HG03571 (cell line): Measurements from ENCODE around the gene DLL1.

Experiments used
- ATAC-seq: cut with Tn5 transposase; IDR thresholded peaks from one replicate; pipeline ENCODE4 v1.9.1; 2021; ENCODE audit not compliant: unreplicated experiment

The DLL1 gene

GRCh38 chr6:170253226-170253909 lies 37.5 kb downstream of the DLL1 start:
- no peak for ATAC-seq

GRCh38 chr6:170251776-170252571 lies 38.9 kb downstream of the DLL1 start:
- no peak for ATAC-seq

GRCh38 chr6:170250981-170251775 lies 39.7 kb downstream of the DLL1 start:
- no peak for ATAC-seq

- no peak for ATAC-seq
Observed at GRCh38 chr6:170250455-170250854, 40.4 kb downstream of the DLL1 start.

- no peak for ATAC-seq
Observed at GRCh38 chr6:170249817-170250216, 41.1 kb downstream of the DLL1 start.

- no peak for ATAC-seq
Observed at GRCh38 chr6:170248861-170249600, 41.8 kb downstream of the DLL1 start.

- ATAC-seq: no peak
Observed at GRCh38 chr6:170248111-170248805, 42.6 kb downstream of the DLL1 start.

- ATAC-seq: no peak
Observed at GRCh38 chr6:170247178-170247701, 43.6 kb downstream of the DLL1 start.

- no peak for ATAC-seq
Observed at GRCh38 chr6:170245475-170245992, 45.3 kb downstream of the DLL1 start.

GRCh38 chr6:170244721-170245474 lies 46.0 kb downstream of the DLL1 start:
- no peak for ATAC-seq

- no peak for ATAC-seq
Observed at GRCh38 chr6:170243791-170244291, 47.0 kb downstream of the DLL1 start.

- ATAC-seq: no peak
Observed at GRCh38 chr6:170243386-170243785, 47.5 kb downstream of the DLL1 start.

- ATAC-seq: no peak
Observed at GRCh38 chr6:170238741-170239565, 51.9 kb downstream of the DLL1 start.

- no peak for ATAC-seq
Observed at GRCh38 chr6:170237999-170238740, 52.7 kb downstream of the DLL1 start.

GRCh38 chr6:170236131-170236836 lies 54.6 kb downstream of the DLL1 start:
- ATAC-seq: no peak

GRCh38 chr6:170235391-170236125 lies 55.3 kb downstream of the DLL1 start:
- no peak for ATAC-seq
